Hindlimb muscle (tissue), 1 donor: Measurements from ENCODE around the gene FBXO17. TPM values are rescaled to one million over a fixed set of nuclear protein-coding genes. Genes with fewer than 3 reads are reported as not detected.
A peak's percentile ranks its signal among the peaks of the same experiment; 100 is the strongest.

Experiments used
- DNase-seq: peaks from one replicate; pipeline ENCODE4 v3.0.0-alpha.2; 2013
- polyA plus RNA-seq: library from polyadenylated mRNA; unstranded; fragments of 120-200 nt; gene quantifications from one replicate; pipeline ENCODE4 v1.2.1, GENCODE V29; 2013; ENCODE audit not compliant: insufficient read length

The FBXO17 gene
- polyA plus RNA-seq, 1 donor = 32.3 TPM

DNA sequence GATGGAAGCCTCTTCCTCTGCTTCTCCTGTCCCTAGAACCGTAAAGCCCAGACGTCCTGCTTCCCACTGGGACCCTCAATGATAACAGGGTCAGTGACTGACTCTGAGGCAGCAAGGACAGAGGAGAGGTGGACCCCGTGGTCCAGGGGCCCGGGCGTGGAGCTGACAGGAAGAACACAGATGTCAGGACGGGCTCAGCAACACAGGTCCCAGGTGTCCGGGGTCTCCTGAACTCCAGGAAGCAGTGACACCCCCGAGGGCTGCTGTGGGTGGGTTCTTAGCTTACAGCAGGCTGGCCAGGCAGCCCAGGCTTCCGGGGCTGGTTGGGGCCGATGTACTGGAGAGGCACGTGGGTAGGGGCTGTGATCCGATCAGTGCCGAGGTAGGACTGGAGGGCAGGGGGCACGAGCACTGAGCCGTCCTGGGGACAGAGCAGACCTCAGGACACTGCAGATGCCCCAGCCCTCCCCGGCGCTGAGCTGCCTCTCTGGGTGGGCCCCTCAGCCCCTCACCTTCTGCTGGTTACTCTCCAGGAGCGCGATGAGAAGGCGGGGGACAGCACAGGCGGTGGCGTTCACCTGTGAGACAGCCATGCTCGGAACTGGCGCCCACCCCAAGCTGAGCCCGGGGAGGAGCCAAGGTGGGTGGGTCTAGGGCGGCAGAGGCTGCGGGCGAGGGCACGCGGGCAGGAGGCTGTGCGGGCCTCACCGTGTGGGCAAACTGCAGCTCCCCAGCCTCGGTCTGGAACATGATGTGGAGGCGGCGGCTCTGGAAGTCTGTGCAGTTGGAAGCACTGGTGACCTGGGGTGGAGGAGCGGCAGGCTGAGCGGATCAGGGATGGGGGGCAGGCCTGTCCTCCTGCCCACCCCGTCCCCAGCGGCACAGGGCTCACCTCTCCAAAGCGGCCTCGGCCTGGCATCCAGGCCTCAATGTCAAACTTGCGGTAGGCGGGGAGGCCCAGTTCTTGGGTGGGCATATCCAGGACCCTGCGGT, 59.9 kb downstream of the FBXO17 start:
- DNase-seq = no peak

DNA sequence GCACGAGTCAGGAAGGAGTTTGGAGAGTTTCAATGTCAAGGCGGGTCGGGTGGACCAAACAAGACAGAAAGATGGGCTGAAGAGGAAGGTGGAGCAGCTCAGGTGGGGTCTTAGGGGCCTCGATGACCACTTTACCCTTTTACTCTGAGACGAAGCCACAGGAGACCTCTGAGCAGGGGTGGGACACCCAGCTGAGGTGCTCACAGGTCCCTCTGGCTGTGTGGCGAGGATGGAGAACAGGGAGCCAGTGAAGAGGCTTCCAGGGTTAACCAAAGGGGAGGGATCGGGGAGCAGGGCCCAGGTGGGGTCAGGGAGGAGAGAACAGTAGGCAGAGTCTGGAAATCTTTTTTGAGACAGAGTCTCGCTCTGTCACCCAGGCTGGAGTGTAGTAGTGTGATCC, 61.6 kb downstream of the FBXO17 start:
- DNase-seq = no peak

DNA sequence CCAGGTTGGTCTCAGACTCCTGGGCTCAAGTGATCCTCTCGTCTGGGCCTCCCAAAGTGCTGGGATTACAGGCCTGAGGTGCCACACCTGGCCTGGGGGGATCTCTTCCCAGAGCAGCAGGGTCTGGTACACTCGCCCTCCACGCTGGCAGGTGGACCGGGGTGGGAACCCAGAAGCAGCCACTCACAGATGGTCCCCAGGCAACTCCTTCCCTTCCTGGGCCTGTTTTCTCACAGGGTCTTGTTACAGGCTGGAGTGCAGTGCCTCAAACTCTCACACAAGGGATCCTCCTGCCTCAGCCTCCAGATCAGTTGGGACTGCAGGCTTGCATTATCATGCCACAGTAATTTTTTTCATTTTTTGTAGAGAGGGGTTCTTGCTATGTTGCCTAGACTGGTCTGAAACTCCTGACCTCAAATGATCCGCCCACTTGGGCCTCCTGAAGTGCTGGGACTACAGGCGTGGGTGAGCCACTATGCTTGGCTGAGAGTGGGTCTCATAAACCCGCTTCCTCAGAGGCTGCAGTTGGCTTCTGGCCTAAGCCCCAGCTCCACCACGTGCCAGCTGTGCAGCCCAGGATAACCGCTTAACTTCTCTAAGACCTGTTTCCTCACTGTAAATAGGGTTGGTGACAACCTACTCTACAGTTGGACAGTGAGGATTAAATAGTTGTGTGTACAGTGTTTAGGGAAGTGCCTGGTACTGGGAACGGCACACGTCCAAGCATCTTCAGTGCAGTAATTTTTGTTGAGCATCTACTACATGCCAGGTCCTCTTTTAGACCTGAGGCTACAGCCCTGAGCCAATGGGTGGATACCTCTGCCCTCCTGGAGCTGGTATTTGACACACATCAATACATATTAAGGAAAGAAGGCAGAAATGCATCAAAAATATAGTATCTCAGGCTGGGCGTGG, 62.7 kb downstream of the FBXO17 start:
- no peak for DNase-seq

- DNase-seq = no peak
These were observed 64.0 kb downstream of the FBXO17 start for GRCh38 chr19:38911388-38912001.

DNA sequence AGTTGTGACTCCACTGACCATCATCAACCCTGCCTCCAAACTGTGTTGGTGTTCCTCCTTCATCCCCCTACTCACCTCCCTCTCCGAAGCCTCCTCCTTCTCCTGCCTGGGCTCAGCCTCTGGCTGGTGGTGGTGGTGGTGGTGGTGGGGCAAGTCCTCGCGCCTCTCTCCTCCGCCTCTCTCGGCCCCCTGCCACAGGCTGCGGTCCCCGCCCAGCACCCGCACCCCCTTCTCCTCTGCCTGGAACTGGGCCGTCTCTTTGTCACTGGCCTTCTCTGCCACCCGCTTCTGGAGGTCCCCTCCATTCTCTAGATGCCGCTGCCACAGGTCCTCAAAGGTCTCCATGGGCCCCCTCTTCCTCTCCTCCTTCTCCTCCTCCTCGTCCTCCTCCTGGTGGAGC, 65.1 kb downstream of the FBXO17 start:
- no peak for DNase-seq

GRCh38 chr19:38908911-38909310, 66.6 kb downstream of the FBXO17 start:
- no peak for DNase-seq

DNA sequence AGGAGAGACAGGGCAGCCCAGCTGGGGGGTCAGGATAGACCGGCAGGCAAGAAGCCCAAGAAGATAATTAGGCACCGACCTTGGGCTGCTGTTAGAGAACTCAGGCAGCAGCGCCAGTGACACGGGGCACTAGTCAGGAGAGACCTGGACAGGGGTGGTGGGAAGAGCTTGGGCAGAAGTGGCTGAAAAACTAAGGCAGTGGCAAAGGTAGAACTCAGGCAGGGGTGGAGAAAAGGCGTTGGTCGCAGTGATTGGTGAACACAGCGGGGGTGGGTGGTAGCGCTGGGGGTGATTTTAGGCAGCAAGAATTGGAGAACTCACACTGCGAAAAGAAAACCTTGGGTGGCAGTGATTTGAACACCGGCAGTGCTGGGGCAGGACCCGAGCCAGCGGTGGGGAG, 67.9 kb downstream of the FBXO17 start:
- no peak for DNase-seq

DNA sequence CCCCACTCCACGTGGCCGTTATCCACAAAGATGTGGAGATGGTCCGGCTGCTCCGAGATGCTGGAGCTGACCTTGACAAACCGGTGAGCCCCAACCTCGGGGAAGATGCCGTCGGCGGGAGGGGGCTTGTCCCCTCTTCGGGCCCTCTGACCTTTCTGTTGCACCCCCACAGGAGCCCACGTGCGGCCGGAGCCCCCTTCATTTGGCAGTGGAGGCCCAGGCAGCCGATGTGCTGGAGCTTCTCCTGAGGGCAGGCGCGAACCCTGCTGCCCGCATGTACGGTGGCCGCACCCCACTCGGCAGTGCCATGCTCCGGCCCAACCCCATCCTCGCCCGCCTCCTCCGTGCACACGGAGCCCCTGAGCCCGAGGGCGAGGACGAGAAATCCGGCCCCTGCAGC, 68.3 kb downstream of the FBXO17 start:
- no peak for DNase-seq

DNA sequence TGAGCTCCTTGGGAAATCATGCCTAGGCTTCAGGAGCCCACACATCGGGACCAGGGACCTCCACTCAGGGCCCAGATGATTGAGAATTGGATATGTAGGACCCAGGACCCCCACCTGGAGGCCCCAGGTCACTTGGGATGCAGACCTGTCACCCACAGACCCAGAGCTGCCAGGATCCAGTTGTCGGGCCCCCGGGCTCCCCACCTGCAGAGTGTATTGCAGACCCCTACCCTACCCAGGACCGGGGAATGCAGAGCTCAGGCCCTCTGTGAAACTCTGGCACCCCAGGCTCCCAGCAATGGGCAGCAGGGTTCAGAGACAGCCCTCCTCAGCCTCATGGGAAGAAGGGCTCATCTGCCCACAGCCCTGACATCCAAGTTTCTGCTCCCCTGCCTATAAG, 69.9 kb downstream of the FBXO17 start:
- no peak for DNase-seq

DNA sequence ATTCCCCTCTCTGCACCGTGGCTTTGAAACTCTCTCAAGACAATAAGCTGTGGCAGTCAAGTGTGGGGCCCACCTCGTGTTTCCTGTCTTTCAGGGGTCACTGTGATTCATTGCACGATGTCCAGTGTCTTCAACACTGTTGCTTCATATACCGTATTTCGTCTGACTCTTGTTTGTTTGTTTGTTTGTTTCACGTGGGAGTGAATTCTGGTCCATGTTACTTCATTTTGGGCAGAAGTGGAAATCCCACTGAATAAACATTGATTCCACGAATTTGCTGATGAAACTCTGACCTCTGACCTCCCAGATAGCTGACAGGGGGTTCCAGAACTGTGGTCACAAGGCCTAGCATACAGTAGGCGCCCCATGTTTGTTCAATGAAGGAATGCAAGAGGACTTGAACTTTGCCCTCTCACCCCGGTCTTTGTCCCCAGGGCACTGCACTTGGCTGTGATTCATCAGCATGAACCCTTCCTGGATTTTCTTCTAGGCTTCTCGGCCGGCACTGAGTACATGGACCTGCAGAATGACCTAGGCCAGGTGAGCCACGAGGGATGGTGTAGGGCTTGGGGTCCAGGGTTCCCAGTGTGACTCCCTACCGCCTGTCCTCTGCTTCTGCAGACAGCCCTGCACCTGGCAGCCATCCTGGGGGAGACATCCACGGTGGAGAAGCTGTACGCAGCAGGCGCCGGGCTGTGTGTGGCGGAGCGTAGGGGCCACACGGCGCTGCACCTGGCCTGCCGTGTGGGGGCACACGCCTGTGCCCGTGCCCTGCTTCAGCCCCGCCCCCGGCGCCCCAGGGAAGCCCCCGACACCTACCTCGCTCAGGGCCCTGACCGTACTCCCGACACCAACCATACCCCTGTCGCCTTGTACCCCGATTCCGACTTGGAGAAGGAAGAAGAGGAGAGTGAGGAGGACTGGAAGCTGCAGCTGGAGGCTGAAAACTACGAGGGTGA, 70.7 kb downstream of the FBXO17 start:
- no peak for DNase-seq

DNA sequence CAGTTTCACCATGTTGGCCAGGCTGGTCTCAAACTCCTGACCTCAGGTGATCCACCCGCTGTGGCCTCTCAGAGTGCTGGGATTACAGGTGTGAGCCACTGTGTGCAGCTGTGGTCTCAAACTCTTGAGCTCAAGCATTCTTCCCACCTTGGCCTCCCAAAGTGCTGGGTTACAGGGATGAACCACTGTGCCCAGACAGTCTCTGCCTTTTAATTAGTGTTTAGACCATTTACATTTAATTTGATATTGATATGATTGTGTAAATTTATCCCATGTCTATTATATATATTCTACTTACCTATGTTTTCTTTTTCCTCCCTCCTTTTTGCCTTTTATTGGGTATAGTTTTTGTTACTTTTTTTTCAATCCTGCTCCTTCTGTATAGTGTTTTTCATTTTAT, 73.9 kb downstream of the FBXO17 start:
- no peak for DNase-seq

DNA sequence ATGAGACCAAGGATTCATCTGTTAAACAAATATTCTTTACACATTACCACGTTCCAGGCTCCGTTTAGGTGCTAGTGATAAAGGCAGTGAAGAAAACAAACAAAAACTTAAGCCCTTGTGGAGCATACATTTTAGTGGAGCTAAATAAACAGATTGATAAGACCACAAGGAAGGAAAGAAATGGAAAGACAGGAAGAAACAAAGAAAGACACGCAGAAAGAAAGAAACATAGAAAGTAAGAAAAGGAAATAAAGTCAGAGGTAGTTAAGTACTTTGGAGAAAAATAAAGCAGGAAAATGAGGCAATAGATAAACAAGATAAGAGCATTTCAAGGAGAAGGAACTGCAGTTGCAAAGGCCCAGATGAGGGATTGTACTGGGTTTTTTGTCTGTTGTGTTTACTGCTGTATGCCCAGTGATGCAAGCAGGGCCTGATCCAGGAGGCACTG, 74.8 kb downstream of the FBXO17 start:
- DNase-seq = no peak

DNA sequence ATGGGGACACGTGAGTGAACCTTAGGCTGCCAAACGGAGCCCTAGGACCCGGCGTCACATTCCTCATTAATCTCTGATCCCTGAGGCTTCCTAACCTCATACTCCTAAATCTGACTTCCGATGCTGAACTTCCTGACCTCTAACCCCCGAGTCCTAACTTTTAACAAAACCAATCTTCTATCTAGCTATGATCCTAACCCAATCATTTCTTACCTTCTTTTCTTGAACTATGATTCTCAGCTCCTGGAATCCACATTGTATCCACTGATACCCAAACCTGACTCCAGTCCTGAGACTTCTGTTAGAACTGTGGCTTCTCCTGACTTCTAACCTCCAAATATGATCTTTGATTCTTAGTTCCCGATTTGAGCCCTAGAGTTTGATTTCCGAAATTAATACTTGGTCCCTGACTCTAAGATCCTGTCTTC, 75.3 kb downstream of the FBXO17 start:
- DNase-seq = no peak

DNA sequence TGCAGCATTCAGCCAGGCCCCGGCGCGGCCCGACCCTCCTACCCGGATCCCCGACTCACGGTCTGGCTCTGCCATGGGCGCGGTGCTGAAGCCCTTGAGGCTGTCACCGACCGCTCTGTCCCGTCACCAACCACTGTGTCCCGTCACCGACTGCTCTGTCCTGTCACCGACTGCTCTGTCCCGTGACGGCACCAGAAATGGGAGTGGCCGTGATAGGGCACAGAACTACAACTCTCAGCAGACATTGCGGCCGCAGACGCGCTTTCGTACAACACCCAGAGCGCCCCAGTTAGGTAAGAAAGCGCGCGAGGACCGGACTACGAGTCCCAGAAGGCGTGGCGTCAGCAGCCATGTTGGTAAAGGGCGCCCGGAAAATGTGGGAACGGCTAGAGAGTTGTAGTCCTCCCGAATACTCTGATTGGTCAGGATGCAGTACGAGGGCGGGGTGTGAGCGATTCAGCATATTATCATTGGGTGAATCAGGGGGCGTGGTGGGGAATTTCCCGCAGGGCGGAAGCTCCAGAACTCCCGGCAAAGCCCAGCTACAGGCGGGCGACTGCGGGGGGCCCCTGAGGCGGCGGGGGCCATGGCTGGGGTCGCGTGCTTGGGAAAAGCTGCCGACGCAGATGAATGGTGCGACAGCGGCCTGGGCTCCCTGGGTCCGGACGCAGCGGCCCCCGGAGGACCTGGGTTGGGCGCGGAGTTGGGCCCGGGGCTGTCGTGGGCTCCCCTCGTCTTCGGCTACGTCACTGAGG, 75.9 kb downstream of the FBXO17 start, which contains the start of the genes NFKBIB and SIRT2:
NFKBIB (plus strand) TSS at position 523 of the 755 bp plus-strand sequence; CDS start at position 587, 64 bp downstream.
SIRT2 (minus strand) TSS at position 172 of the 755 bp plus-strand sequence; CDS start at position 75, 97 bp downstream.
- peak; percentile 99 for DNase-seq

- DNase-seq = no peak
These were observed 76.6 kb downstream of the FBXO17 start for GRCh38 chr19:38898788-38899446.

DNA sequence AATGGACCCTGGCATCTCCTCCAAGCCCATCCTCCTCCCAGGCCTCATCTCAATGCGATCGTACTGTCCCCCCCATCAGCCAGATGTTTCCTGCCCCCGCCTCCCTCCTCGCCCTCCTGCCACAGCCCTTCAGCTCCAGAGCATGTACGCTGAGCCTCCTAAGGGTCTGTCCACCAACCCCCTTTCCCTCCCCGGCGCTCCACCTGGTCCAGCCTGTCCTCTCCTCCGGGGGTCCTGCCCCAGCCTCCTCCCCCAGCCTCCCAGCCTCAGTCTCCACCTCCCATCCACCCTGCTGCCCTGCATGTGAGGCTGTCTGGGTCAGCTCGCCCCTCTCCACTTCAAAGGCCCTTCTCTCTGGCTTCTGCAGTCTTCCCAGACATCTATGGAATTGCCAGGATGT, 80.6 kb downstream of the FBXO17 start:
- no peak for DNase-seq

DNA sequence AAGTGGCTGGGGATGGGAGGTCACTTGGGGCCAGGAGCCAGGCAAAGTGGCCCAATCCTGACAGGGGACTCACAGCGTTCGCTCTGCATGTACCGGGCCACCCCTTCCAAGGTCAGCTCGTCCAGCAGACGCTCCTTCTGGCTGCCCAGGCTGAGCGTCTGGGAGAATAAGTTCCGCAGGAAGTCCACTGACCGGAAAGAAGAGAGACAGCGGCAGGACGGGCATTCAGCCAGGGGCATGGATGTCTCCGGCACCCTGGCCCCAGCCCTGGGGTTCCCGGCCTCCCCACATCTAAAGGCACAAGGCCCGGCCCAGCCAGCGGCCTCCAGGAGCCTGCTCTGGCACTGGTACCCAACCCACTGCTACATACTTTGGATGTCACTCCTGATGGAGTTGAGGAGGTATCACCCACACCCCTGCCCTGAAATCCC, 82.2 kb downstream of the FBXO17 start:
- no peak for DNase-seq

DNA sequence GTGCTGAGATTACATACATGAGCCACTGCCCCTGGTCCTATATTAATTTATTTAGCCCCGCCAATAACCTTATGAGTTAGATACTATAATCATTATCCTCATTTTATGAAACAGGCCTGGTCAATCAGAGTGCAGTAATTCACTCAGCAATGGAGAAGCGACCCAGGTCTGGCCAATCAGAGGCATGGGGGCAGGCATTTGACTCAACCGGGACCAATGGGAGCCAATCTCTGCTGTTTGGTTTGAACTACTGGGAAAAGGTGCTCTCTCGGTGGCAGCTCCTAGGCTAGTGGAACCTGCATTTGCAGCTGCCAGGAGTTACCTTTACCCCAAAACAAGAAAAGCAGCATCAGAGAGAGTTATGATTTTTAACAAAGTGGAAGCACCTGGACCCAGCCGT, 82.7 kb downstream of the FBXO17 start:
- DNase-seq = no peak

GRCh38 chr19:38891771-38892170, 83.8 kb downstream of the FBXO17 start:
- DNase-seq = no peak
